Measurements from ENCODE around the gene ANKS1B. TPM values are rescaled to one million over a fixed set of nuclear protein-coding genes. Genes with fewer than 3 reads are reported as not detected.

The ANKS1B gene
- total RNA-seq, 1 donor from 2014 or later = not detected

- DNase-seq (ENCODE audit: extremely low read depth, low read depth, low spot score) = no peak
Observed at GRCh38 chr12:99493197-99493596, 491.5 kb downstream of the ANKS1B start.

DNA sequence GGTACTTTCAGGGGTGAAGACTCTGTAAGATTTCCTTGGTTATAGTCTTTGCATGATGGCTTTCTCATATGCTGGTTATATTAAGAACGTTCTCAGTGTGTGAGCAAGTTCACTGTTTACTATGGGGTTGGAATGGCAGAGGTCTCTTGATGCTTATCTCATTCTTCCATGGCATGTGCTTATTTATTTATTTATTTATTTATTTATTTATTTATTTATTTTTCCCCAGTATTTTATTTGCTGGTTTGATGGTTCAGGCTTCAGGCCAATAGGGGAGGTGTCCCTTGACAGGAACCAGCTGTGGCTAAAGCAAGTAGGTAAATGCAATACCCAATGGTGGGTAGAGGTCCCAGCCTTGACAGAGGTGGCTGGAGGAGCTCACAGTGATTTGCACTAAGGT lies 498.5 kb downstream of the ANKS1B start:
- no peak for DNase-seq (ENCODE audit: extremely low read depth, low read depth, low spot score)

DNA sequence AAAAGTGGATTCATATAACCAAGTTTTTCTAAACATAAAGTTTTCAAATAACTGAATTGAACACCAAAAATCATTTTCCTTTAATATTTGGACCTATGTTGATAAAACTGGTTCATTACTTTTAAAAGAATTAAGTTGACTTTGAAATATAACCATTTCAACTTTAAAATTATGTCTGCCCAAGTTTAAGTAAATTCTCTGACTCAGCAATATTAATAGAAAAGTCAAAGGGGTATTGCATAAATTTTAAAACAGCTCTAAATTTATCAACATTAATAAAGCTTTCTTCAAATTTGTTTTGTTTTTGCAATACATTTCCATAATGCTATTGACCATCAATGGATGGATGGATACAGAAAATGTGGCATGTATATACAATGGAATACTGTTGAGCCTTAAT lies 505.6 kb downstream of the ANKS1B start:
- no peak for DNase-seq (ENCODE audit: extremely low read depth, low read depth, low spot score)

- no peak for DNase-seq (ENCODE audit: extremely low read depth, low read depth, low spot score)
Observed at GRCh38 chr12:99476956-99477355, 507.8 kb downstream of the ANKS1B start.

DNA sequence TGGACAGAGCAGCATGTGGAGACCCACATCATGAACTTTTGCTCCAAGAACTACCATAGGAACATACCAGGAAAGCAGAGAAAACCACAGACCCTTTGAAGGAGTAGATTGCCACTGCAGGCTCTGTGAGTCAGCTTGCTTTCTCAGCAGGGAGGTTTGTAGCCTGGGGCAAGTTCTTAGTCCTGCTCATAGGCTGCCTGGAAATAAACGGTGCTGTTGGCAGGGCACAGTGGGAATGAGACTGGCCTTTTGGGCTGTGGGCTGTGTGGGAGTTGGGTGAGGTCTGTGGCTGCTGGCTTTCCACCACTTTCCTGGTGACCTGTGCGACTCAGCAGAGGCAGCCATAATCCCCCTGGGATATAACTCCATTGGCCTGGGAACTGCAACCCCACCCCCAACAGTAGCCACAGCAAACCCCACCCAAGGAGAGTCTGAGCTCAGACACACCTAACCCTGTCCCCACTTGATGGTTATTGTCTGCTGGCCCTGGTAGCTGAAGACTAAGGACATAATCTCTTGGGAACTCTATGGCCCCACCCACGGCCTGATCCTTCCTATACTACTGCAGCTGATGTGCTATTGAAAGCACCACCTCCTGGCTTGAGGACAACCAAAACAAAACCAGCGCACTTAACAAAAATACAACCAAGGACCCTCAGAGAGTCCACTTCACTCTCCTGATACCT lies 529.2 kb downstream of the ANKS1B start:
- no peak for DNase-seq (ENCODE audit: extremely low read depth, low read depth, low spot score)

DNA sequence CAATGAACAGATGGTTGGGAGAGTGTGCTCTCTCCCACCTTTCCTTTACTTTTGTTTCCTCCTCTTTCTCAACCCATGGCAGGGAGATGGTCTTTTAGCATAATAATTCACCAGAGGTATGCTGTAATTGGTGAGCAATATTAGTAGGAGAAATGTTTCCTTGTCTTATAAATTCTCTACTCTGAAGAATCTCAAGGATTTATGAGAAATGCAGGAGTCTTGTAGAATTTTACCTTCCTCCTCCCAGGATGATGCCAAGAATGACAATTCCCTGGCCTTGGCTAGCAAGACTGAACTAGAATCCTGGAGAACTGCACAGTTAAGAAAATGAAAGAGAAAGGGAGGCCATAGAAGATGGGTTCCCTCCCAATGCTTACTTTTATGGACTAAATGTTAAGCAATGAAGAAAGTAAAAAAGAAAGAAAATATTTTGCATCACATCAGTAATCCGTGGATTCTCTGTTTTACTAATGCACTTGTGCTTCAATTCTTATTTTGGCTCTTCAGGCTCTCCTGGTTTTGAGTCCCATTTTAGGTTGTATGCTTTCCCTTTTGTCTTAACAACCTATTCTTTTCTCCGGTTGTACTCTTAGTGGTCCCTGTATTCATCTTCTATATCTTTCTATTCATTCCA lies 530.1 kb downstream of the ANKS1B start:
- DNase-seq (ENCODE audit: extremely low read depth, low read depth, low spot score) = no peak

GRCh38 chr12:99453836-99454538 lies 530.7 kb downstream of the ANKS1B start:
- no peak for DNase-seq (ENCODE audit: extremely low read depth, low read depth, low spot score)

DNA sequence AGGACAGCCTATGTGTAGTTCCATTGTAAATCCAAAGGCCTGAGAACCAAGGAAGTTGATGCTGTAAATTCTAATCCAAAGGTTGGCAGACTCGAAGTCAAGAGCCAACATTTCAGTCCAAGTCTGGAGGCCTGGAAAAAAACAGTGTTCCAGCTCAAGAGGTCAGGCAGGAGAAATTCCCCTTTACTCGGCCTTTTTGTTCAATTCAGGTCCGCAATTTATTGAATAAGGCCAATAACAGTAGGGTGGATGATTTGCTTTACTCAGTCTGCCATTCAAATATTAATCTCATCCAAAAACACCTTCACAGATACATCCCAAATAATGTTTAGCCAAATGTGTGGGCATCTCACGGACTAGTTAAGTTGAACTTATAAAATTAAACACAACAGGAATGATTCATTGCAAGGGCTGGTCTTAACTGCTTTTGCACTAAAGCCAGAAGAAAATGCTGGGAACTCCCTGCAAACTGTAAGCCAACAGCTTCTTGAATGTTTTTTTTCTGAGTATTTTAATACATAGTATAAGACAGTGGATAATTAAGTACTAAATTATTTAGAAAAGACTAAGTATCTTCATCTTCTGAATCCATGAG lies 534.6 kb downstream of the ANKS1B start:
- no peak for DNase-seq (ENCODE audit: extremely low read depth, low read depth, low spot score)

- DNase-seq (ENCODE audit: extremely low read depth, low read depth, low spot score) = no peak
Observed at GRCh38 chr12:99444859-99445316, 539.8 kb downstream of the ANKS1B start.

DNA sequence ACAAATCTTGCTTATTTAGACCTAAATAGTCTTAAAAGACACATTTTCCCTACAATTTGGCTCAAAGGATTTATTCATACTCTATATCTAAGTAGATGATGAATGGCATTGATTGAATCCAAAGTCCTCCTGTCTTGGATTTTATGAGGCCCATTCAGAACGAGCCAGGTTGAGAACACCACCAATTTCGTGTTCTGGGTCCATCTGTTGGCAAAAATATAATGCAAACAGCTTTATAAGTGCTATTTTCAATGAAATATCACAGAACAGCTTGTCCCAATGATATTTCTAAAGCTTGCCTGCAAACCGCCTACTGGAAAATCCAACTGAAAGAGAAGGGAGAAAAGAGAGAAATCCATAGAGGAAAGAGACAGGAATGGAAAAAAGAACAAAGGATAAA lies 542.0 kb downstream of the ANKS1B start:
- no peak for DNase-seq (ENCODE audit: extremely low read depth, low read depth, low spot score)

GRCh38 chr12:99439399-99439798 lies 545.3 kb downstream of the ANKS1B start:
- no peak for DNase-seq (ENCODE audit: extremely low read depth, low read depth, low spot score)

- no peak for DNase-seq (ENCODE audit: extremely low read depth, low read depth, low spot score)
Observed at GRCh38 chr12:99436584-99436983, 548.2 kb downstream of the ANKS1B start.

GRCh38 chr12:99435095-99435791 lies 549.5 kb downstream of the ANKS1B start:
- no peak for DNase-seq (ENCODE audit: extremely low read depth, low read depth, low spot score)

GRCh38 chr12:99433155-99433554 lies 551.6 kb downstream of the ANKS1B start:
- DNase-seq (ENCODE audit: extremely low read depth, low read depth, low spot score) = no peak

DNA sequence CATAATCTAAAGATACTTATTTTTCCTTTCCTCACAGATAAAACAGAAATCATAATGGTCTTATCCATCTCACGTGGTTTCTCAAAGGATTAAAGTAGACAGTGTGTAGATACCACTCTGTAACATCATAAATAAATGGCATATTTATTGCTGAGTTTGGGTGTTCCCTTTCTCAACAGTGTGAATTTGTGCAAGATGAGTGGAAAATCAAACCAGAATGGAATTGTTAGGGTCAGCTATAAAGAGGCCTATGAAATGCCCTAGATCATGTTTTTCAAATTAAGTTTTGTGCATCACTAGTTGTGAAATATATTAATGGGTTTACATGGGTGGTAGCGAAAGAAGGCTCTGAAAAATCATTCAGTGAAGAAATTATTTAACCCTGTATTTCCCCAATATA lies 553.5 kb downstream of the ANKS1B start:
- DNase-seq (ENCODE audit: extremely low read depth, low read depth, low spot score) = no peak

DNA sequence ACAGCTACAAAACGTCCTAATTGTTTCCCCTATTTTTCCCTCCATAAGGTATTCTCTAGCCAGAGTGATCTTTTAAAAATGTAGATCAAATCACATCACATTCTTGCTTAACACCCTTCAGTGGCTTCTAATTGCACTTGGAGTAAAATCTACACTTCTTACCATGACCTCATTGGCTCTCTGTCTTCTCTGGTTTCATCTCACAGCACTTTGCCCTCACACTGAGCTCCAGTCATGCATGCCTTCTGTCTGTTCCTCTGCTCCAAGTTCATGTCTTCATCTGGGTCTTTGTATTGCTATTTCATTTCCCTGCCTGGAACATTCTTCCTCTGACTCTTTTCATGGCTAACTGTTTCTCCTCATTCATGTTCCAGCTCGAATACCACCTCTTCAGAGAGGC lies 557.6 kb downstream of the ANKS1B start:
- no peak for DNase-seq (ENCODE audit: extremely low read depth, low read depth, low spot score)

GRCh38 chr12:99418379-99418778 lies 566.4 kb downstream of the ANKS1B start:
- DNase-seq (ENCODE audit: extremely low read depth, low read depth, low spot score) = no peak

DNA sequence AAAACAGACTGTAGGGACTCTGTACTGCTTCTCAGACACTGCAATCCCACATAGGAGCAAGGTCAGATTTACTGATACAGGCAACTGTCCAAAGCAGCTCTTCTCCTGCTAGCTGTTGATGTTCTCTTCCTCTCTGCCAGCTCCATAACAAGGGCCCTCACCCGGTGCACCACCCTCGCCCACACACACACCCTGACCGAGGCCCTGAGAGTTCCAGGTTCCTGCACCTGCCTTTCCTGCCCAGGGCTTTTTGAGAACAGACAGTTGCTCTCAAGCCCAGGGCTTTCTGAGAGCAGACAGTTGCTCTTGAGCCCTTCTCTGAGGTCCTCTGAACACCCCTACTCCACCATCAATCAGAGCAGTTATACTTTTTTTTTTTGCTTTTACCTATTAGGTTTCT lies 571.0 kb downstream of the ANKS1B start:
- no peak for DNase-seq (ENCODE audit: extremely low read depth, low read depth, low spot score)

- DNase-seq (ENCODE audit: extremely low read depth, low read depth, low spot score) = no peak
Observed at GRCh38 chr12:99393763-99394162, 591.0 kb downstream of the ANKS1B start.

- no peak for DNase-seq (ENCODE audit: extremely low read depth, low read depth, low spot score)
Observed at GRCh38 chr12:99392091-99392850, 592.5 kb downstream of the ANKS1B start.

All from glomerular endothelial cell (primary cell).